BLaER1 (cell line): ENCODE results near the gene HDAC4.

Experiments used
- H3K27ac ChIP-seq: shearing (Covaris generic); formaldehyde crosslinking; 2 replicates; pipeline ENCODE4 v1.8.1; 2022
- H3K27me3 ChIP-seq: shearing (Covaris generic); formaldehyde crosslinking; 2 replicates; pipeline ENCODE4 v1.8.1; 2022
- H3K36me3 ChIP-seq: shearing (Covaris generic); formaldehyde crosslinking; 2 replicates; pipeline ENCODE4 v1.8.1; 2022
- H3K4me1 ChIP-seq: shearing (Covaris generic); formaldehyde crosslinking; 2 replicates; pipeline ENCODE4 v1.8.1; 2022
- H3K4me2 ChIP-seq: shearing (Covaris generic); formaldehyde crosslinking; 2 replicates; pipeline ENCODE4 v1.8.1; 2022
- H3K4me3 ChIP-seq: shearing (Covaris generic); formaldehyde crosslinking; 2 replicates; pipeline ENCODE4 v1.8.1; 2022
- H3K9ac ChIP-seq: shearing (Covaris generic); formaldehyde crosslinking; 2 replicates; pipeline ENCODE4 v1.8.1; 2022
- H3K9me3 ChIP-seq: shearing (Covaris generic); formaldehyde crosslinking; 2 replicates; pipeline ENCODE4 v1.8.1; 2022
- H4K20me1 ChIP-seq: shearing (Covaris generic); formaldehyde crosslinking; 2 replicates; pipeline ENCODE4 v1.8.1; 2022
- Cebpa-rat ChIP-seq: shearing (Covaris generic); IDR thresholded peaks from 2 replicates; pipeline ENCODE4 v1.8.1; 2022

HDAC4 gene

GRCh38 chr2:239224955-239225354, 175.9 kb downstream of the HDAC4 start:
- H3K36me3 ChIP-seq = no peaks in the 10 kb centered on the region
- peak overlapping the region; percentile 74 for H3K4me2 ChIP-seq
- peaks cover 97% of the 10 kb centered on the region for H3K4me1 ChIP-seq
- H3K4me3 ChIP-seq = no peak overlapping the region
- H3K9ac ChIP-seq = no peak overlapping the region
- no peak for TF ChIP-seq Cebpa-rat
- H4K20me1 ChIP-seq = peaks cover 63% of the 10 kb centered on the region
- H3K27me3 ChIP-seq = no peaks in the 10 kb centered on the region
- no peaks in the 10 kb centered on the region for H3K9me3 ChIP-seq
- peak overlapping the region; percentile 62; the same call in 1 of the 2 replicates for H3K27ac ChIP-seq

GRCh38 chr2:239224199-239224570, 176.6 kb downstream of the HDAC4 start:
- no peak overlapping the region for H3K9ac ChIP-seq
- peak overlapping the region; percentile 85 for H3K4me2 ChIP-seq
- H3K36me3 ChIP-seq = no peaks in the 10 kb centered on the region
- no peak overlapping the region for H3K4me3 ChIP-seq
- TF ChIP-seq Cebpa-rat = no peak
- H4K20me1 ChIP-seq = peaks cover 63% of the 10 kb centered on the region
- no peak overlapping the region for H3K27ac ChIP-seq
- peaks cover 89% of the 10 kb centered on the region for H3K4me1 ChIP-seq
- H3K9me3 ChIP-seq = no peaks in the 10 kb centered on the region
- no peaks in the 10 kb centered on the region for H3K27me3 ChIP-seq

- peak overlapping the region; percentile 75 for H3K27ac ChIP-seq
- H3K27me3 ChIP-seq = no peaks in the 10 kb centered on the region
- H4K20me1 ChIP-seq = peaks cover 63% of the 10 kb centered on the region
- no peaks in the 10 kb centered on the region for H3K9me3 ChIP-seq
- H3K9ac ChIP-seq = peak overlapping the region; percentile 2; the same call in 1 of the 2 replicates
- peak overlapping the region; percentile 85 for H3K4me2 ChIP-seq
- TF ChIP-seq Cebpa-rat = no peak
- H3K4me3 ChIP-seq = no peak overlapping the region
- peaks cover 83% of the 10 kb centered on the region for H3K4me1 ChIP-seq
- H3K36me3 ChIP-seq = no peaks in the 10 kb centered on the region
Measured at GRCh38 chr2:239223310-239224198, 177.3 kb downstream of the HDAC4 start.

GRCh38 chr2:239222706-239223309, 178.0 kb downstream of the HDAC4 start:
- TF ChIP-seq Cebpa-rat = no peak
- H3K36me3 ChIP-seq = no peaks in the 10 kb centered on the region
- H3K4me2 ChIP-seq = peak overlapping the region; percentile 85
- peak overlapping the region; percentile 2; the same call in 1 of the 2 replicates for H3K9ac ChIP-seq
- H3K27ac ChIP-seq = peak overlapping the region; percentile 75
- H3K27me3 ChIP-seq = no peaks in the 10 kb centered on the region
- no peaks in the 10 kb centered on the region for H3K9me3 ChIP-seq
- peak overlapping the region; percentile 25; the same call in 1 of the 2 replicates for H3K4me3 ChIP-seq
- peaks cover 58% of the 10 kb centered on the region for H4K20me1 ChIP-seq
- peaks cover 76% of the 10 kb centered on the region for H3K4me1 ChIP-seq

DNA sequence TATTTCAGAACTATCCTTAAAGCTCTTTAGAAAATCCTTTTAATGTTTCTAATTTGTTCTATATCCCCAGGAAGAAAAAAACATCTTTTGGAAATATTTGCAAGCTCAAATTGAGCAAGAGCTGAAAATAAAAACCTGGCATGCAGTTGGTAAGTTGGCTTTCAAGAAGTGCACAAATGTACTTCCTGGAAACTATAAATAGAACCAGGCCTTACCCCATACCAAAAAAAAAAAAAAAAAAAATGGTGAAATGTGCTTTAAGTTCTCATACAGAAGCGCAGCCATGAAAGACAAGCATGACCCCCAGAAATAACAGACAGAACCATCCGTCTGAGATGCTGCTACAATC, 178.5 kb downstream of the HDAC4 start:
- Histone ChIP-seq H3K9ac (peak overlapping the region; percentile 67), H3K4me2 (peak overlapping the region; percentile 85), H3K27me3 (no peaks in the 10 kb centered on the region), H3K4me1 (peaks cover 76% of the 10 kb centered on the region), H3K27ac (peak overlapping the region; percentile 75), H3K36me3 (no peaks in the 10 kb centered on the region), H3K4me3 (peak overlapping the region; percentile 25; the same call in 1 of the 2 replicates), H4K20me1 (peaks cover 58% of the 10 kb centered on the region), H3K9me3 (no peaks in the 10 kb centered on the region)
- TF ChIP-seq Cebpa-rat = no peak

DNA sequence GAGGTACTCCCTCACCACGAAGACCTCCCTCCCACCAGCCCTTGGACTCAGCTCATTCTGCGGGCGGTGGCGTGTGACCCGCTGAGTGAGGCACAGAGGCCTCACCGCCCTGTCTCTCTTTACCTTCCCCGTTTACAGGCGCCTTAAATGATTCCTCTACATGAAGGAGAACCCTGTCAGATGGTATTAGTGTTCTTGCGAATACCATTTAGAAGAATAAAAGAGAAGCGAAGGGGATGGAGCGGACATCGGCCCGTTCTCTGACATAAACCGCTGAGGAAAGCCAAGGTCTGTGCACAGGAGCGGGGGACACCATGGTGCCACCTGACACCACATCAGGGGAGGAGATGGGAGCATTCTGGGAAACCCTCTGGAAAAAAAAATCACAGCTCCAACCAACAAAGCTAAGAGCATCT, 179.8 kb downstream of the HDAC4 start:
- no peak for TF ChIP-seq Cebpa-rat
- peaks cover 76% of the 10 kb centered on the region for H3K4me1 ChIP-seq
- H3K9ac ChIP-seq = no peak overlapping the region
- no peaks in the 10 kb centered on the region for H3K9me3 ChIP-seq
- H3K27me3 ChIP-seq = no peaks in the 10 kb centered on the region
- H3K4me2 ChIP-seq = peak overlapping the region; percentile 85
- H3K27ac ChIP-seq = peak overlapping the region; percentile 75; the same call in 1 of the 2 replicates
- H4K20me1 ChIP-seq = peaks cover 58% of the 10 kb centered on the region
- H3K4me3 ChIP-seq = no peak overlapping the region
- no peaks in the 10 kb centered on the region for H3K36me3 ChIP-seq

DNA sequence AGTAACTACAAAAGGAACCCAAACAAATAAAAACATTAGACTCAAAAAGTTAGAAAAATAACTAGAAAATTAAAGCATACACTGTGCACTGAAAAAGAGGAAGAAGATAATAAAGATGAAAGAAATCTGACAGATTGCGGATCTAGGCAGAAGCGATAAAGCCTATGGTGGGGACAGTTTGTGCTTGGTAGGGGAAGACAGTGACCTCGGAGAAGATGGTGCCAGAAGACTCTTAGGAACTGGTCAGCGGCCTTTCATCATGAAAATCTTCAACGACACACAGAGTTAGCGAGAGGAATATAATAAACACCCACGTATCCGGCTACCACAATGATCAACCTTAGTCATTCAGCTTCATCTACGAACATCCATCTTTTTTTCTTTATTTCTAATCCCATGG, 180.5 kb downstream of the HDAC4 start:
- TF ChIP-seq Cebpa-rat = no peak
- Histone ChIP-seq H3K4me1 (peaks cover 76% of the 10 kb centered on the region), H3K27me3 (no peaks in the 10 kb centered on the region), H3K9ac (no peak overlapping the region), H3K9me3 (no peaks in the 10 kb centered on the region), H3K36me3 (no peaks in the 10 kb centered on the region), H4K20me1 (peaks cover 58% of the 10 kb centered on the region), H3K4me3 (no peak overlapping the region), H3K27ac (no peak overlapping the region), H3K4me2 (no peak overlapping the region)

GRCh38 chr2:239216614-239217273, 184.1 kb downstream of the HDAC4 start:
- peak overlapping the region; percentile 45; the same call in 1 of the 2 replicates for H3K27ac ChIP-seq
- TF ChIP-seq Cebpa-rat = no peak
- no peak overlapping the region for H3K9ac ChIP-seq
- peak overlapping the region; percentile 74 for H3K4me2 ChIP-seq
- H4K20me1 ChIP-seq = peaks cover 65% of the 10 kb centered on the region
- H3K36me3 ChIP-seq = peaks cover 7% of the 10 kb centered on the region; the same call in 1 of the 2 replicates
- H3K27me3 ChIP-seq = no peaks in the 10 kb centered on the region
- H3K4me1 ChIP-seq = peaks cover 66% of the 10 kb centered on the region
- no peaks in the 10 kb centered on the region for H3K9me3 ChIP-seq
- no peak overlapping the region for H3K4me3 ChIP-seq

DNA sequence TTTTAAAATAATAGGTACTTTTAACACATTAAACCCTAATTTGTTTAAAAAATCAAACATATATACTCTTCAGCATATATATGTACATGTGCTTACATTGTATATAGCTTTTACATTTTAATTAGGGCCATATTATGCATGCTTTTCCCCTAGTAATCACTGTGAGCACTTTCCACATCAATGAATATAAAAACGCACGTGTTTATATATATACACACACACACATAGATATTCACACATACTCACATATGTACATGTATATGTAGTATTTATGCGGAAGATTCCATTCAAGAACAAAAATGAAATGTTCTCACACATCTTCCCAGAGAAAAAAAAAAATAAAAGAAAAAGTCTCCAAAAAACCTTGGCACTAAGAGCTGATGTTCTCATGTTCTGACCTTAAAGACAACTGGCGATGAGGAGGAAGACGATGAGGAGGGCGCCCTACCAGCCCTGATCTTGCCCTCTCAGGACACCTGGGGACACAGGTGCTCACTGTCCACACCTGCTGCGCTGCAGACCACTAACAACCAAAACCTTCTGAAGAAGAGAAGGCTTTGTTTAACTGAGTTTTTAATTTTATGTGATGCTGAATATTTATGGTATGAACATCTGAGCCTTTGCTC, 184.7 kb downstream of the HDAC4 start:
- H3K27me3 ChIP-seq = no peaks in the 10 kb centered on the region
- peaks cover 66% of the 10 kb centered on the region for H3K4me1 ChIP-seq
- peaks cover 69% of the 10 kb centered on the region for H4K20me1 ChIP-seq

More for the DNA sequence above, 184.7 kb downstream of the HDAC4 start:
- Histone ChIP-seq H3K4me2 (peak overlapping the region; percentile 74), H3K9me3 (no peaks in the 10 kb centered on the region), H3K27ac (peak overlapping the region; percentile 45; the same call in 1 of the 2 replicates), H3K36me3 (peaks cover 7% of the 10 kb centered on the region; the same call in 1 of the 2 replicates), H3K9ac (no peak overlapping the region), H3K4me3 (no peak overlapping the region)
- no peak for TF ChIP-seq Cebpa-rat
